Astrocyte (in vitro differentiated cells and primary cell): ENCODE data around the gene SST.

Experiments used
- EZH2 ChIP-seq: IDR thresholded peaks from 2 replicates; pipeline ENCODE4 v1.6.1; 2012; ENCODE audit warnings: mild to moderate bottlenecking, low read length, inconsistent platforms; ENCODE audit not compliant: insufficient read depth
- TF ChIP-seq, protein P1 (sequence below): IDR thresholded peaks from 2 replicates; pipeline ENCODE4 v1.5.1; 2011; ENCODE audit warnings: low read depth, mild to moderate bottlenecking, inconsistent platforms, low read length, moderate library complexity; ENCODE audit not compliant: insufficient read depth

DNA sequence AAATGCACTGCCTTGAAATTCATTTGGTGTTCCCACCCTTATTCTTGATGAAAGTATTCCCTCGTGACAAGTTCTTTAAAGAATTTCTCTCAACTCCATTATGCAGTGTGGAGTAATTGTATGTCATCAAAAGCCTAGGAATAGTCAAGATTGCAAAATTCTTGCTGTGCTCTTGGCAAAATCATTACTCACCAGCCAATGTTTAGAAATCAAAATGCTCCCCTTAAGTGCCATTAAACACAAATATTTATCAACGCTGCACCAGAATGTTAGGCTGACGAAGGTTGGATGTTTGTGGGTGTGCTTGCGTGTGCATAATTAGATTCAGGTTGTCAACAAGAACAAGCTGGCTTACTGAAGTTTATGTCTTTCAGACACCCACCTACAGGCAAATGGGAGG lies 40.5 kb downstream of the SST start:
- TF ChIP-seq, protein P1, sequence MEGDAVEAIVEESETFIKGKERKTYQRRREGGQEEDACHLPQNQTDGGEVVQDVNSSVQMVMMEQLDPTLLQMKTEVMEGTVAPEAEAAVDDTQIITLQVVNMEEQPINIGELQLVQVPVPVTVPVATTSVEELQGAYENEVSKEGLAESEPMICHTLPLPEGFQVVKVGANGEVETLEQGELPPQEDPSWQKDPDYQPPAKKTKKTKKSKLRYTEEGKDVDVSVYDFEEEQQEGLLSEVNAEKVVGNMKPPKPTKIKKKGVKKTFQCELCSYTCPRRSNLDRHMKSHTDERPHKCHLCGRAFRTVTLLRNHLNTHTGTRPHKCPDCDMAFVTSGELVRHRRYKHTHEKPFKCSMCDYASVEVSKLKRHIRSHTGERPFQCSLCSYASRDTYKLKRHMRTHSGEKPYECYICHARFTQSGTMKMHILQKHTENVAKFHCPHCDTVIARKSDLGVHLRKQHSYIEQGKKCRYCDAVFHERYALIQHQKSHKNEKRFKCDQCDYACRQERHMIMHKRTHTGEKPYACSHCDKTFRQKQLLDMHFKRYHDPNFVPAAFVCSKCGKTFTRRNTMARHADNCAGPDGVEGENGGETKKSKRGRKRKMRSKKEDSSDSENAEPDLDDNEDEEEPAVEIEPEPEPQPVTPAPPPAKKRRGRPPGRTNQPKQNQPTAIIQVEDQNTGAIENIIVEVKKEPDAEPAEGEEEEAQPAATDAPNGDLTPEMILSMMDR: no peak
- no peak for TF ChIP-seq EZH2
